Measurements from ENCODE around the gene RPP40.

Gene RPP40

DNA sequence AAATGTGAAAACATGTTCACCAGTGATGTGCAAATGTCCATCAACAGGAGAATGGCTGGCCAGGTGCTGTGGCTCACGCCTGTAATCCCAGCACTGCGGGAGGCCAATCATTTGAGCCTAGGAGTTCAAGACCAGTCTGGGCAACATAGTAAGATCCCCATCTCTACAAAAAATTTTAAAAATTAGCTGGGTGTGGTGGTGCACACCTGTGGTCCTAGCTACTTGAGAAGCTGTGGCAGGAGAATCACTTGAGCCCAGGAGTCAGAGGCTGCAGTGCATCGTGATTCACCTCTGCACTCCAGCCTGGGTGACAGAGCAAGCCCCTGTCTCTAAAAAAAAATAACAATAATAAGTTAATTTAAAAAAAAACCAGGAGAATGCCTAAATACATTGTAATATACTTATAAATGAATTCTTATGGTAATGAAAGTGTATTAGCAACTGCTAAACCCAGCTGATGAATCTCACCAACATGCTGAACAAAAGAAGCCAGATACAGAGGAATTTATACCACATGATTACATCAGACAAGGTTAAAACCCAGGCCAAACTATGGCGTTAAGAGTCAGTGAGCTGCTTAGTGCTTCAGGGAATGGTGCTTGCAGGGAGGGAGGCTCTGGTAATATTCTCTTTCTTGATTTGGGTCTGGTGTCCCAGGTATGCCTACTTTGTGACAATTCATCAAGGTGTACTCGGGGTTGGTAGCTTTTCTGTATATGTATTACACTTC lies 36.4 kb downstream of the RPP40 start:
- in situ Hi-C loops (cut with MboI; ENCODE audit: low sequenced_read_pairs, unreplicated experiment), result no loop called here
- DNase-seq (ENCODE audit: low spot score), result no peak
- TF ChIP-seq, protein P1, sequence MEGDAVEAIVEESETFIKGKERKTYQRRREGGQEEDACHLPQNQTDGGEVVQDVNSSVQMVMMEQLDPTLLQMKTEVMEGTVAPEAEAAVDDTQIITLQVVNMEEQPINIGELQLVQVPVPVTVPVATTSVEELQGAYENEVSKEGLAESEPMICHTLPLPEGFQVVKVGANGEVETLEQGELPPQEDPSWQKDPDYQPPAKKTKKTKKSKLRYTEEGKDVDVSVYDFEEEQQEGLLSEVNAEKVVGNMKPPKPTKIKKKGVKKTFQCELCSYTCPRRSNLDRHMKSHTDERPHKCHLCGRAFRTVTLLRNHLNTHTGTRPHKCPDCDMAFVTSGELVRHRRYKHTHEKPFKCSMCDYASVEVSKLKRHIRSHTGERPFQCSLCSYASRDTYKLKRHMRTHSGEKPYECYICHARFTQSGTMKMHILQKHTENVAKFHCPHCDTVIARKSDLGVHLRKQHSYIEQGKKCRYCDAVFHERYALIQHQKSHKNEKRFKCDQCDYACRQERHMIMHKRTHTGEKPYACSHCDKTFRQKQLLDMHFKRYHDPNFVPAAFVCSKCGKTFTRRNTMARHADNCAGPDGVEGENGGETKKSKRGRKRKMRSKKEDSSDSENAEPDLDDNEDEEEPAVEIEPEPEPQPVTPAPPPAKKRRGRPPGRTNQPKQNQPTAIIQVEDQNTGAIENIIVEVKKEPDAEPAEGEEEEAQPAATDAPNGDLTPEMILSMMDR (IDR thresholded peaks at IDR 0.05; ENCODE audit: borderline replicate concordance, control extremely low read depth, extremely low read depth, insufficient read depth, missing control alignments), result no peak

DNA sequence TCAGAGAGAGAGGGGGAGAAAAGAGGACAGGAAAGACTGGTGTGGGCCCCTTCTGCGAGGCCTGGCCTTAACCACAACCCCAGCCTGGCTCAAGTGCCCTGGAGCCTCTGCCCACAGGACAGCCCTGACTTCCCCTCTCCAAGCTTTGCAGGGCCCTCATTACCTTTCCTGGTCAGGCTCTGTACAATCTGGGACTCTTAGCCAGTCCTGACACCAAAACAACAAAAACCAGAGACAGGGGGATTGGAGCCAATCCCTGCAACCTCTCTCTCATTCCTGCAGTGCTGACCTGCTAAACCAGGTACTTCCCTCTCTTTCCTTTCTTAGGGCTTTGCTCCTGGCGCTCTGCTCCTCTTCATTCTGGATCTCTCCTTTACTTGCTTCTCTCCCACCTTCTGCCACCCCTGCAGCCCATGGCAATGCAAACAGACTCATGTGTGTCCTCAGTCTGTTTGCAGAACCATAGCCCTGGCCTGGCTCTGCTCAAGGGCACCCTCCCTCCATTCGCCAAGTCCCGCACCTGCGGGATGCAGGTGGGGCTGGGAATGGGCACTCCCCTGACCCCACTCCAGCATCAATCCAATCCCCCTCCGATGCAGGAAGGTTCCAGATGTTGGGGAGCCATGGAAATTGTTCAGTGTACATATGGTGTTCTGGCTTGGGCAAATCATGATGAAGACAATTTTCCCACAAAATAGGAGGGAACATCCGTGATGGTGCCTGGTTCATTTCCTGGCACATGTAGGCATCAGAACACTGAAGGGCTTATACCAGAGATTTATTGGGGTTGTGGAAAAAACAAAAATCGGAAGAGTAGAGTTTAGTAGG lies 38.1 kb downstream of the RPP40 start:
- no peak for DNase-seq (ENCODE audit: low spot score)
- TF ChIP-seq, protein P1 (IDR thresholded peaks at IDR 0.05; ENCODE audit: borderline replicate concordance, control extremely low read depth, extremely low read depth, insufficient read depth, missing control alignments), result no peak
- in situ Hi-C loops (cut with MboI; ENCODE audit: low sequenced_read_pairs, unreplicated experiment), result no loop called here

- no peak for DNase-seq (ENCODE audit: low spot score)
- TF ChIP-seq, protein P1 (IDR thresholded peaks at IDR 0.05; ENCODE audit: borderline replicate concordance, control extremely low read depth, extremely low read depth, insufficient read depth, missing control alignments), result no peak
- in situ Hi-C loops (cut with MboI; ENCODE audit: low sequenced_read_pairs, unreplicated experiment), result no loop called here
These were observed 38.9 kb downstream of the RPP40 start for GRCh38 chr6:4964675-4965561.

DNA sequence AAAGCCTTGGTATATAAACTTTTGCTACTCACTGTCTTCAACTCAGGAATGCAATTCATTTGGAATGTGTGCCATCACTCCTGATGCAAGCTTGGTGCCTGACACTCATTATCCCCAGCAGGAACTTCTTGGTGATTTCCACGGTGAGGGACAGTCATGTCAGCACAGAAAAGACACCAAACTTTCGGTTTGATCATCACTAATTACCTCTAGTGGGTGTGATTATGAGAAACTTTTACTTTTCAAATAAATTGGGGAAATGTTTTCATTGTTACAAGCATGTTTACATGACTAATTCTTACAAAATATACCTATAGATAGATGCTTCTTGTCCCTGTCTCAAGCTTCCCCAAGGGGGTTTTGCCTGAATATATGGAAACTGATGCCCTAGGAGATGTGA lies 40.9 kb downstream of the RPP40 start:
- no peak for DNase-seq (ENCODE audit: low spot score)
- in situ Hi-C loops (cut with MboI; ENCODE audit: low sequenced_read_pairs, unreplicated experiment), result no loop called here
- TF ChIP-seq, protein P1 (IDR thresholded peaks at IDR 0.05; ENCODE audit: borderline replicate concordance, control extremely low read depth, extremely low read depth, insufficient read depth, missing control alignments), result no peak

GRCh38 chr6:4961322-4962168 lies 42.3 kb downstream of the RPP40 start:
- in situ Hi-C loops (cut with MboI; ENCODE audit: low sequenced_read_pairs, unreplicated experiment), result no loop called here
- TF ChIP-seq, protein P1 (IDR thresholded peaks at IDR 0.05; ENCODE audit: borderline replicate concordance, control extremely low read depth, extremely low read depth, insufficient read depth, missing control alignments), result no peak
- no peak for DNase-seq (ENCODE audit: low spot score)

All from GM13976 (cell line).